ENCODE measurements around the gene IL15RA. TPM values are rescaled to one million over a fixed set of nuclear protein-coding genes. Genes with fewer than 3 reads are reported as not detected.

Gene IL15RA
- total and polyA plus RNA-seq, 10 of the 15 experiments (the other 5 are each of a cell fraction or from before 2014, with no cell fraction given) = 2.0 to 14.8 (median 12.1) TPM

DNA sequence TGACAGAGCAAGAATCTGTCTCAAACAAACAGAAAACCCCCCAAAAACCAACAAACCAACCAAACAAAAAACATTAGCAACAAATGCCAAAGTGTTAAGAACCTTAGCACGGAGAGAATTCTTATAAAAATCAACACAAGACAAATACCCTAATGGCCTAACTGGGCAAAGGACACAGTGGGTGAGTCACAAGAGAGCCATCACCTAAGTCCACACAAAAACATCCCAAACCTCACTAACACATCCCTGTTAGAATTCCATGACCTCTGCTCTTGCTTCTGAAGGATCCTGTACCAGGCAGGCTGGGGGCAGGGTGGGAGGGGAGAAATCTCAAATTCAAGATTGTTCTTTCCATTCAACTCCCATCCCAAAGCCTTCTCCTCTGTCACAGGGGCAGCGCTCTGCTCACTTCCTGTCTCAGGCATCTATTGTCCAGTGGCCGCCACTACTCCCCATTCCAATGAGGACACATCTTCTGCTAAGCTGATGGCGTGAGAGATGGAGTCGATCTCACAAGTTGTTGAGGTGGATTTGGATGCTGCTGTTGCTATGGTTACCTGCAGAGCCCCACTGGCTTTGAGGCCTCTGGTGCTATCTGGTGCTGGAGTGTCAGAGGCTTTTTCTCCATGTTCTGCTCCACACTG, 9.2 kb downstream of the IL15RA start:
- no peaks in the 10 kb centered on the region; the same call in 1 of the 2 replicates for H4K20me1 ChIP-seq (ENCODE audit: control insufficient read depth, insufficient read depth)
- 76% methylated on average over 5 of the region's 5 CpGs for WGBS (ENCODE audit: insufficient coverage, insufficient replicate concordance, low lambda C conversion rate, missing lambda C conversion rate)
- H3K79me2 ChIP-seq (ENCODE audit: control insufficient read depth, insufficient read depth, low read length) = peaks cover 37% of the 10 kb centered on the region
- in situ Hi-C loops (cut with MboI) (no loop called here), intact Hi-C loops (cut with micrococcal nuclease; ENCODE audit: unreplicated experiment) (no loop called here)
- no peak overlapping the region for H3K4me3 ChIP-seq
- no peaks in the 10 kb centered on the region for H3K9me3 ChIP-seq (replicated peaks; ENCODE audit: control insufficient read depth, insufficient read depth, low read length)
- H3K36me3 ChIP-seq (ENCODE audit: control insufficient read depth in 2 of 2, insufficient read depth in 2 of 2, low read length in 1 of 2) = peaks cover 2 to 5% of the 10 kb centered on the region in 2 experiments; a peak in 3 of 4 replicates
- no peak overlapping the region for H3K4me2 ChIP-seq (ENCODE audit: control insufficient read depth, insufficient read depth)
- ChIA-PET POLR2A (no interaction called here), CTCF (interaction anchor here (0.5 kb wide), 1 partner anchor 339 kb away, joined by 3 read pairs; no protein-coding TSS in a partner anchor), RAD21 (ENCODE audit: unreplicated experiment) (no interaction called here), SMC1A (ENCODE audit: uncharacterized antibody, unreplicated experiment) (interaction anchor here (1.4 kb wide), 1 partner anchor 31 kb away, joined by 4 read pairs; no protein-coding TSS in a partner anchor)
- TF ChIP-seq ZNF207 (IDR thresholded peaks at IDR 0.05; ENCODE audit: borderline replicate concordance) (no peak), POLR2AphosphoS2 (IDR thresholded peaks at IDR 0.05; ENCODE audit: low read depth, low read length) (no peak), BMI1 (IDR thresholded peaks at IDR 0.05; ENCODE audit: borderline replicate concordance) (peak; percentile 59; the same call in 1 of the 2 replicates), NR2C2 (IDR thresholded peaks at IDR 0.05; ENCODE audit: borderline replicate concordance, control insufficient read depth, insufficient read length, low read depth) (no peak), KDM1A (IDR thresholded peaks at IDR 0.05; ENCODE audit: borderline replicate concordance) (no peak)
- TF ChIP-seq, protein P1, sequence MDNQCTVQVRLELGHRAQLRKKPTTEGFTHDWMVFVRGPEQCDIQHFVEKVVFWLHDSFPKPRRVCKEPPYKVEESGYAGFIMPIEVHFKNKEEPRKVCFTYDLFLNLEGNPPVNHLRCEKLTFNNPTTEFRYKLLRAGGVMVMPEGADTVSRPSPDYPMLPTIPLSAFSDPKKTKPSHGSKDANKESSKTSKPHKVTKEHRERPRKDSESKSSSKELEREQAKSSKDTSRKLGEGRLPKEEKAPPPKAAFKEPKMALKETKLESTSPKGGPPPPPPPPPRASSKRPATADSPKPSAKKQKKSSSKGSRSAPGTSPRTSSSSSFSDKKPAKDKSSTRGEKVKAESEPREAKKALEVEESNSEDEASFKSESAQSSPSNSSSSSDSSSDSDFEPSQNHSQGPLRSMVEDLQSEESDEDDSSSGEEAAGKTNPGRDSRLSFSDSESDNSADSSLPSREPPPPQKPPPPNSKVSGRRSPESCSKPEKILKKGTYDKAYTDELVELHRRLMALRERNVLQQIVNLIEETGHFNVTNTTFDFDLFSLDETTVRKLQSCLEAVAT (IDR thresholded peaks at IDR 0.05) = no peak
- H3K27ac ChIP-seq (ENCODE audit: control insufficient read depth, insufficient read depth) = no peak overlapping the region
- H3K9ac ChIP-seq (ENCODE audit: control insufficient read depth, insufficient read depth, low read length) = no peak overlapping the region
- H3K4me1 ChIP-seq (ENCODE audit: control insufficient read depth, insufficient read depth, low read length) = peaks cover 11% of the 10 kb centered on the region
- FAIRE-seq (no peak), DNase-seq (ENCODE audit: low read depth, low spot score) (no peak), ATAC-seq (no peak)
- H3K27me3 ChIP-seq (replicated peaks in 1 of 2; ENCODE audit: control insufficient read depth in 2 of 2, insufficient read depth in 2 of 2, low read length in 1 of 2) = no peaks in the 10 kb centered on the region
- H2AFZ ChIP-seq (ENCODE audit: control insufficient read depth, low read depth, low read length) = no peak overlapping the region
- no TSS peak for BruUV-seq (replicated peaks)

Data from GM12878 (cell line).